Measurements from ENCODE around the gene HPCAL1.

HPCAL1 gene

DNA sequence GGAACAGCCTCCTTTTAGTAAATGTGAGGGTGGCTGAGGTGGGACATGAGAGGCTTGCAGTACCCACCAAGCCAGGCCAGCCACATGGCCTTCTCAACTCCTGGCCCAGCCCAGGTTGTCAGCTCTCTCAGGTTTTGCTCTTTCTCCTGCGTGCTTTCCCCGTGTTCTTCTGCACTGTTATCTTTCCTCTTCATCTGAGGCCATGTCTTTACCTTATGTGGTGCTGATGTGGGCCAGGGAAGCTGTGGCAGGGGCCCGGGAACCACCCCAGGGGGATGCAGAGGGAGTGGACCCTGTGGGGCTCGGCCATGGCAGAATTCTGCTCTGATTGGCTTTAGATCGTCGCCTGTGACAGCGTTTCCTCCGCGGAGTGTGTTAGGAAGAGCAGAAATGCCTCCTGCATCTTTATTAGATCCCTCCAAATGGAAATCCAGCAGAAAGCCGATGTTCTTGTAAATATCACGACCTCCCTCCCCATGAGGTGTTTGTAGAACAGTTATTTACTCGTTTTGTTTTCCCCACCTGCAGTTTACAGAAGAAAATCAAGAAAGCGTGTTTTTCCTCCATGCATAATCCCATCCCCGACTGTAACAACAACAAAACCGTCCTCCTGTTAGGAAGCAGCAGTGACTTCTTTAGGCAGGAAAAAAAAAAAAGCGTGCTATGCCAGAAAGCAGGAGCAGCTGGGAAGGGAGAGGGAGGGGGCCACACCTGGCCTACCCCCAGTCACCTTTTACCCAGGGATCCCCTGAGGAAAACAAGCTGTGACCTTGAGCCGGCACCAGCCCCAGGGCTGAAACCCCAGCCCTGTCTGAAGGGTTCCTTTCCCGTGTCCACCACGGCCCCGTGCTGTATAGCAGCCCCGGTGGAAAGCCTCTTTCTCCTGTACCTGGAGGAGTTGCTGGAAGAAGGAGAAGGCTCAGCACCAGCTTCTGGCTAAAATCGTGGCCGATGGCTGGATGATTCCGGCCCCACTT is 54.8 kb downstream of the HPCAL1 start:
- no peak overlapping the region for H3K9ac ChIP-seq (ENCODE audit: low read depth, low read length)
- H3K4me1 ChIP-seq (ENCODE audit: insufficient read depth, low read length), result no peaks in the 10 kb centered on the region

DNA sequence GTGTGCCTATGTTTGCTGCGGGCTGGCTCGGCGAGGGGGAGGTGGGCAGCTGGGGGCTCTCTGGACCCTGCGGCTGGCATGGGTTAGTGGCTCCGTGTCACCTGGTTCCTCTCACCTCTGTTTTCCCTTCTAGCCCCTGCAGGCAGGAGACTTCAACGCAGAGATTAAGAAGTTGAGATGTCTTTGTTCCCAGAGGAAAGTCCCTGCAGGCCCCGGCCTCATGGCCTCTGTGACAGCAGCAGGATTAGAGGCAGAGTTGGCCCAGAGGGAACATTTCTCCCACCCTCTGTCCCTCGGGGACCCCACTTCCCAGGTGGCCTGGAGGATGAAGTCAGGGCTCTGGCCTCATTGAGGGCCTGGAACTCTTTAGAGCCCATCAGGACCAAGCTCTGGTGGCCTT is 56.5 kb downstream of the HPCAL1 start:
- H3K9me3 ChIP-seq (ENCODE audit: control insufficient read depth, insufficient read depth, low read length), result no peaks in the 10 kb centered on the region
- H3K4me1 ChIP-seq (ENCODE audit: insufficient read depth, low read length), result peaks cover 10% of the 10 kb centered on the region; the same call in 1 of the 2 replicates
- no peaks in the 10 kb centered on the region for H3K36me3 ChIP-seq (ENCODE audit: insufficient read depth, low read length)
- no peak overlapping the region for H3K9ac ChIP-seq (ENCODE audit: low read depth, low read length)

More for the DNA sequence above, 54.8 kb downstream of the HPCAL1 start:
- no peaks in the 10 kb centered on the region for H3K9me3 ChIP-seq (ENCODE audit: control insufficient read depth, insufficient read depth, low read length)
- H3K36me3 ChIP-seq (ENCODE audit: insufficient read depth, low read length), result no peaks in the 10 kb centered on the region

DNA sequence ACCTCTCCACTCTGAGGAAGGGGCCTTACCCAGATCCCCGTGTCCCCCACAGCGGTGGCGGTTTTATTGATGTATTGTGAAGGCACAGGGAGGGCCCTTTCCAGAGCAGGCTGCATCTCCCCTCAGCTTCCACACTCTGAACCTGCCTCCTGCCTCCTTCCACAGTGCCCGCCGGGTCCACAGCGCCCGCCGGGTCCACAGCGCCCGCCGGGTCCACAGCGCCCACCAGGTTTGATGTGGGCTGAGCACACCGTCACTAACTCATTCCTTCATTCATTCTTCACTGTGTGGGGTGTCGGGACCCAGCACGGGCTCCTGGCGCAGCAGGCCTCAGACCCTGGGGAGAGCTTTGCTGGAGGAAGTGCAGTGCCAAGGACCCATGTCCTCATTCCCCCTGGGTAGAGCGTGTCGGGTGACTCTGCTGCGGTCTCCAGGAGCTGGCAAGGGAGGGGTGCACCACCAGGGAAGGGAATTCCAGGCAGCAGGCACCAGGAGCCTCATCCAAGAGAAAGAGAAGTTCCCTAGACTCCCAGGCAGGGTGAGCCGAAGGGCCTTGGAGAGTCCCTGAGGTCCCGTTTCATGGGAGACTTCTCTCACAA is 57.1 kb downstream of the HPCAL1 start:
- H3K36me3 ChIP-seq (ENCODE audit: insufficient read depth, low read length), result no peaks in the 10 kb centered on the region
- H3K9ac ChIP-seq (ENCODE audit: low read depth, low read length), result no peak overlapping the region
- peaks cover 10% of the 10 kb centered on the region; the same call in 1 of the 2 replicates for H3K4me1 ChIP-seq (ENCODE audit: insufficient read depth, low read length)
- no peaks in the 10 kb centered on the region for H3K9me3 ChIP-seq (ENCODE audit: control insufficient read depth, insufficient read depth, low read length)

DNA sequence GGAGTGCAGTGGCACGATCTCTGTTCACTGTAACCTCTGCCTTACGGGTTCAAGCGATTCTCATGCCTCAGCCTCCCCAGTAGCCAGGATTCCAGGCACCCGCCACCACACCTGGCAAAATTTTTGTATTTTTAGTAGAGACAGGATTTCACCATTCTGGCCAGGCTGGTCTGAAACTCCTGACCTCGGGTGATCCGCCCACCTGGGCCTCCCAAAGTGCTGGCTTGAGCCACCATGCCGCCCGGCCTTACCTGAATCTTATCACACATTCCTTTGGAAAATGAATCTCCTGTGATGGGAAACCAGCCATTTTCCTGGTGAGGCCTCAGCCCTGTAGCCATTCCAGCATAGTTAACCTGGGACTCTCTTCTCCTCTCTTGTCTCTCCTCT is 57.8 kb downstream of the HPCAL1 start:
- no peaks in the 10 kb centered on the region for H3K9me3 ChIP-seq (ENCODE audit: control insufficient read depth, insufficient read depth, low read length)
- H3K36me3 ChIP-seq (ENCODE audit: insufficient read depth, low read length), result no peaks in the 10 kb centered on the region
- peaks cover 10% of the 10 kb centered on the region; the same call in 1 of the 2 replicates for H3K4me1 ChIP-seq (ENCODE audit: insufficient read depth, low read length)
- no peak overlapping the region for H3K9ac ChIP-seq (ENCODE audit: low read depth, low read length)

DNA sequence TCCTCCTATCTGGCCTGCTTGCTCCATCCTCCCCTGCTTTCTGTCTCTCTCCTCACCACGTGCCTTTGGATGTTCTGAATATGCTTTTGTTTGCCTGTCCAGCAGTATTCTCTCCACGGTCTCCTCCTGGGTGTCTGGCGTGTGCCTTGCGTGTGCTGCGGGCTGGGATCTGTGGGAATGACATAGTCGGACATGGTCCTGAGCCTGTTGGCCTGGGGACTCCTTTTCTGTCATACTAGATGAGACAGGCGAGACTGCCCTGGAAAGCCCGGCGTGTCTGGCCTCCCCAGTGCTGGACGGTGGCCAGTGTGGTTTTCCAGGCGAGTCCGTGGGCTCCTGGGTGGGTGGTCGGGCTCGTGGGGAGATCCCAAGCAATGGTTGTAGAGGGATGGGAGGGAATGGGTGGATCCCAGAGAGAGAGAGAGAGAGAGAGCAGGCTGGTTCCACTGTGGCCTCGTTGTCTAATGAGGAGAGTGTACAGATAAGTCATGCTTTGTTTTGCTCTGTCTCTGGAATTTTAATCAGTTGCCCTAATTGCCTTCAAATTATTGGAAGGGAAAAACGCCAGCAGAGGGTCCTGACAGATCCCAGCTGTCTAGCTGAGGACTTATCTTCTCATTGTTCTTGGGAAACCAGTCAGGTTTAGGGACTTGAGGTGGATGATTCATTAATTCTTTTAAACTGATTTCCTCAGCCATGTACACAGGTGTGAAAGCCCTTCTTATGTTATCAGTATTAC is 58.3 kb downstream of the HPCAL1 start:
- no peak overlapping the region for H3K9ac ChIP-seq (ENCODE audit: low read depth, low read length)
- H3K36me3 ChIP-seq (ENCODE audit: insufficient read depth, low read length), result no peaks in the 10 kb centered on the region
- peaks cover 10% of the 10 kb centered on the region; the same call in 1 of the 2 replicates for H3K4me1 ChIP-seq (ENCODE audit: insufficient read depth, low read length)
- no peaks in the 10 kb centered on the region for H3K9me3 ChIP-seq (ENCODE audit: control insufficient read depth, insufficient read depth, low read length)

DNA sequence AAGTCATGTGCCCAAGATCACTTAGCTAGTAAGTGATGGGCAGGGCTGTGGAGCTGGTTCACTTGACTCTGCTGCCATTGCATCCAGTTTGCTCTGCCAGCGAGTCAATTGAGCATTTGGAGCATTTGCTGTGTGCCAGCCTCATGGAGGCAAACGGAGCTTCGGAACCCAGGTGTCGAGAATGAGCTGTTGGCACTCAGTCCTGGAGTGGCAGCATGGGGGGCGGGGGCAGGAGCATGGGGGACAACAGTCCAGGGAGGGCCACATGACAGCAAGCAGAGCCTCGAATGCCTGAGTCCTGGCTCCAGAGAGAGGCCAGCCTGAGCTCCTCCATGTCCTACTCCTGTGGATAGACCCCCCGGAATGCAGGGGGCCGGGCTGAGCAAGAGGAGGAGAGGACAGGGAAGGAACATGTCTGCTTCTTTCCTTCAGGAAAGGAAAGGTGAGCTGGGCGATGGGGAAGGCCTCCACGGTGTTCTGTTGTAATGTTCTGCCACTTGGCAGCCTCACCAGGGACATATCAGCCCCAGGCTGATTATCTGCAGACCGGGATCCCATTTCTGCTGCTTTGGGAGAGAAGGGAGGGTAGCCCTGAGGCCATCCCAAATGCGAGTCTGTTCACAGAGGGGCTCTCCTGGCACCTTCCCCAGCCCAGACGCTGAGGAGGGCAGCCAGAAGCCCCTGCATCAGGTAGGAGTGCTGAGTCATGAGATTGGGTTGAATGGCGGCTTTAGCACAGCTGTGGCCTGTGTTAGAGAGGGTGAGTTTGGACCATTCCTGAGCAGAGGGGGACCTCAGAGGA is 59.6 kb downstream of the HPCAL1 start:
- no peaks in the 10 kb centered on the region for H3K9me3 ChIP-seq (ENCODE audit: control insufficient read depth, insufficient read depth, low read length)
- no peak overlapping the region for H3K9ac ChIP-seq (ENCODE audit: low read depth, low read length)
- H3K36me3 ChIP-seq (ENCODE audit: insufficient read depth, low read length), result no peaks in the 10 kb centered on the region
- peaks cover 10% of the 10 kb centered on the region; the same call in 1 of the 2 replicates for H3K4me1 ChIP-seq (ENCODE audit: insufficient read depth, low read length)

DNA sequence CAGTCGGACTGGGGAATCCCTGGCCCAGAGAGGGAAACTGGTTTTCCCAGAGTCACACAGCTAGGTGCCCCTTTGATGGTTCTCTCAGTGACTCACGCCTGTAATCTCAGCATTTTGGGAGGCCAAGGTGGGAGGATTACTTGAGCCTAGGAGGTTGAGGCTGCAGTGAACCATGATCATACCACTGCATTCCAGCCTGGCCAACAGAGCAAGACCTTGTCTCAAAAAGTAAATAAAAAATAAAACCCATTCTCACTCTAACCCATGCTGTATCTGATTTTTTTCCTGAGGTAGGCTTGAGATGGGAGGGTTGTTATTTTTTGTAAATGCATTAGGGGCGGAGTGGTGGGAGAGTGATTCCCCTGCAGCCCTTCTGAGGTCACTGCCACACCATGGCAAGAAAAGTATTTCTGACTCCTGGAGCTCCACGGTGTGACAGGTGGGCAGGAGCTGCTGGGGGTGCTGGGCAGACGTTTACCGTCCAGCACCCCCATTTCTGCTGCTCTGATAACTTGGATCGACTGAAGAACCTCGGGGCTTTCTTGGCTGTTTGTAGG is 60.3 kb downstream of the HPCAL1 start:
- H3K4me1 ChIP-seq (ENCODE audit: insufficient read depth, low read length), result peaks cover 10% of the 10 kb centered on the region; the same call in 1 of the 2 replicates

DNA sequence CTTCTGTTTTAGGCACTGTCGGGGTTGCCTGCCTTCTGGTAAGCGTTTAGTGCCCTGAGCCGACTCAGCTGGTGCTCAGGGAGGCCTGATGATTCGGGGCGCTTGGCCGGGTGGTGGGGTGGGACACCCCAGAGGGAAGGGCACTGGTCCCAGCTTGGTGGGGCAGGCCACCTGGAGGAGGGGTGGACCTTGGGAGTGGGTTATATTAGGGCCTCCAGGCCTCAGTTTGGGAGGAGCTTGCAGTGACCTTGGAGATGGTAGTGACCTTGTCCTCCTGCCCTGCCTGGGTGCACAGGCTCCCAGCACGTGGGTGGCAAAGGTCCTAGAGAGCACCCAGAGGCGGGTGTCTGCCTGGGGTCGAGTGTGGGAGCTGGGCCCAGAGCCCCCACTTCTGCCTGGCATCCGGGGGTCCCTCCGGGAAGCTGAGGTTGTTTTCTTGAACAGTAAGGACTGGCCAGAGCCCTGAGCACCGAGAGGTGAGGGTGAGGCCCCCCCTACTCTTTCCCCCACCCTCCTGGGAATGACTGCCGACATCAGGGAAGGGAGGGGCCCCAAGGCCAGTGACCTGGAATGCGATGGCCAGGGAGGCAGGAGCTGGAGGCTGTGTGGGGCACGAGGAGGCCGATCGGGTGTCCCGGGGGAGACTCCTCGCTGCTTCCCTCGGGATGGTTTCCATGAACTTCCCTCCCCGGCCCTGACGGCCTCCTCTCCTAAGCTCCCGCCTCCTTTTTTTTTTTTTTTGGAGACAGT is 61.3 kb downstream of the HPCAL1 start:
- no peaks in the 10 kb centered on the region for H3K36me3 ChIP-seq (ENCODE audit: insufficient read depth, low read length)
- H3K9me3 ChIP-seq (ENCODE audit: control insufficient read depth, insufficient read depth, low read length), result no peaks in the 10 kb centered on the region
- H3K9ac ChIP-seq (ENCODE audit: low read depth, low read length), result no peak overlapping the region
- peaks cover 10% of the 10 kb centered on the region; the same call in 1 of the 2 replicates for H3K4me1 ChIP-seq (ENCODE audit: insufficient read depth, low read length)

More for the DNA sequence above, 60.3 kb downstream of the HPCAL1 start:
- Histone ChIP-seq H3K9me3 (ENCODE audit: control insufficient read depth, insufficient read depth, low read length) (no peaks in the 10 kb centered on the region), H3K9ac (ENCODE audit: low read depth, low read length) (no peak overlapping the region), H3K36me3 (ENCODE audit: insufficient read depth, low read length) (no peaks in the 10 kb centered on the region)

DNA sequence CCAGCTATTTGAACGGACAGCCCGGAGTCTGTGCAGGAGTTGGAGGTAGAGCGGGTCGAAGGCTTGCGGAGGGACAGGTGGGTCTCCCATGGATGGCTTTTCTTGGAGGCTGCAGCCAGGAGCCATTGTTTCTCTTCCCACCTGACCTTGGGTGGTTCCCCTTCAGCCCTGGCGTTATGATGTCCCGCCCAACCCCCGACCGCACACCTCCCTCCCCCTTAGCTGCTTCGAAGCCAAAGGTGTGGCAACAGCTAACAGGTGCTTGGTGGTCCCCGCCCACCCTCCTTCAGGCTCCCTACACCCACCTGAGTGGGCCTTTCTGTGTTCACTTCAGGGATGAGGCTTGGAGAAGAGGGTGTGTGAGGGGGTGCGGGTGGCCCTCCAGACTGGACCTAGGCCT is 62.7 kb downstream of the HPCAL1 start:
- H3K36me3 ChIP-seq (ENCODE audit: insufficient read depth, low read length), result no peaks in the 10 kb centered on the region
- H3K9me3 ChIP-seq (ENCODE audit: control insufficient read depth, insufficient read depth, low read length), result no peaks in the 10 kb centered on the region
- H3K4me1 ChIP-seq (ENCODE audit: insufficient read depth, low read length), result peaks cover 10% of the 10 kb centered on the region; the same call in 1 of the 2 replicates
- no peak overlapping the region for H3K9ac ChIP-seq (ENCODE audit: low read depth, low read length)

DNA sequence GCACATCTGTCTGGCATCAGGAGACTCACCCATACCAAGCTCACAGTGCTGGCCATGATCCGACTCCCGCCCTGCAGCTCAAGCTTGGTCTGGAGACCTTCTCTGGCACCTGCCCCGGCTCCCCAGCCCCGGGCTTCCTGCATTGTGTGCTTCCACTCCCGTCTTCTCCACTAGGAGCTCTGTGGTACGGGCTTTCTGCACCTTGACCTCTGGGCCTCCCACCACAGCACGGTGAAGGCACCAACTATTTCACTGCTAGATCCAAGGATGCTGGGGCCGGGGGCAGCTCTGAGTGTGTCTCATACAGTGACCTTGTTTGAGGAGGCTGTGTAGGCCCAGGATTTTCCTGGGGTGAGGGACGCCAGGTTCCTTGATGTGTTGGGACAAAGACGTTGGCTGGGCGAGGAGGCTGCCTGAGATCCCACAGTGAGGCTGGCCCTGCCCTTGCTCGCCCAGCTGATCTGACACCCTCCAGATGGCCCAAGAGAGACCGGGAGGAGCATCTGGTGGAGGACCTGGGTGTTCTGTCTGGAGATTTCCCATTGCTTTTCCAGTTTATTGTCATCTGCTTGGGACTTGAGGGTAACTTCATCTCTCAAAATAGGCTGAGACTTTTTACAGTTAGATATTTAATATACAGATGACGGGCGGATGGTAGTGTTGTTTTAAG is 64.0 kb downstream of the HPCAL1 start:
- H3K36me3 ChIP-seq (ENCODE audit: insufficient read depth, low read length), result no peaks in the 10 kb centered on the region
- H3K9ac ChIP-seq (ENCODE audit: low read depth, low read length), result no peak overlapping the region
- H3K9me3 ChIP-seq (ENCODE audit: control insufficient read depth, insufficient read depth, low read length), result no peaks in the 10 kb centered on the region
- peaks cover 10% of the 10 kb centered on the region; the same call in 1 of the 2 replicates for H3K4me1 ChIP-seq (ENCODE audit: insufficient read depth, low read length)

DNA sequence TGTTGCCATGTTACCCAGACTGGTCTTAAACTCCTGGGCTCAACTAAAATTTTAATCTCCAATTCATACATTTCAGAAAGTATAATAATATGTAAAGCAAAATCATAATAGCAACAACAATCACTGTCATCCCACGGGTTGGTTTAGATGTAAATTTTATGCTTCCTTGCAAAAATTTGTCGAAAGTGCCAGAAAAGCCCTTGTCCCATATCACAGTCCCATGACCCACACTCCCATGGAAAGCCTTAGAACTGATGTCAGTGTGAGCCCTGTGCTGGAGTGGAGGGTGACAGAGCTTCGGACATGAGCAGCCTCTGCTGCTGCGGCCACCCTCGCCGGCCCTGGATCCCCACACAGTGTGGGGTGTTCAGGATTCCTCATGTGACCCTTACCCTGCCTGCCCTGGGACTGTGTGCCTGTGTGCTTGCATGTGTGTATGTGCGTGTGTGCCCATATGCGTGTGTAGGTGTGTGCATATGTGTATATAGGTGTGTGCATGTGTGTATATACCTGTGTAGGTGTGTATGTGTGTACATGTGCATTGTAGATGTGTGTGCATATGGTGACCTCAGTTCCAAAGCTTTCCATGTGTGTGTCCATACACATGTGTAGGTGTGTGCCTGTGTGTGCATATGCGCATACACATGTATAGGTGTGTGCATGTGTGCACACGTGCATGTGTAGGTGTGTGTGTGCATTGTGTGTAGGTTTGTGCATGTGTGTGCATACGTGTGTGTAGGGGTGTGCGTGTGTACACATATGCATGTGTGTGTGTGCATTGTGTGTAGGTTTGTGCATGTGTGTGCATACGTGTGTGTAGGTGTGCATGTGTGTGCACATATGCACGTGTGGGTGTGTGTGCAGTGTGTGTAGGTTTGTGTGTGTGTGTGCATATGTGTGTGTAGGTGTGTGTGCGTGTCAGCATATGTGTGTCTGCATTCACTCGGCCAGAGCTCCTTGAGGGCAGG is 65.1 kb downstream of the HPCAL1 start:
- H3K4me1 ChIP-seq (ENCODE audit: insufficient read depth, low read length), result peaks cover 8% of the 10 kb centered on the region; the same call in 1 of the 2 replicates

More for the DNA sequence above, 65.1 kb downstream of the HPCAL1 start:
- Histone ChIP-seq H3K9ac (ENCODE audit: low read depth, low read length) (no peak overlapping the region), H3K9me3 (ENCODE audit: control insufficient read depth, insufficient read depth, low read length) (no peaks in the 10 kb centered on the region), H3K36me3 (ENCODE audit: insufficient read depth, low read length) (no peaks in the 10 kb centered on the region)
